ENCODE results near the gene MMP13.

GRCh38 chr11:102921587-102922220, 33.8 kb downstream of the MMP13 start:
- TF ChIP-seq POLR2A (IDR thresholded peaks at IDR 0.05; ENCODE audit: low read depth, low read length) (no peak), POLR2AphosphoS5 (IDR thresholded peaks at IDR 0.05; ENCODE audit: low read depth, low read length) (no peak), SPI1 (IDR thresholded peaks at IDR 0.05; ENCODE audit: low read depth, low read length) (no peak)
